T-helper 2 cell treated with Interferon-gamma antibody and Interleukin-4, amounts not matched to agents 5 μg/mL and 100 μg/mL, for 36 hours (primary cell): ENCODE measurements around the gene XPC.

Source experiments
- DNase-seq: peaks from one replicate; pipeline ENCODE4 v3.0.0; 2021; ENCODE audit warnings: low spot score
- H3K27ac Mint-ChIP-seq: one replicate; pipeline ENCODE4 v1.8.0; 2021; ENCODE audit warnings: mild to moderate bottlenecking, mixed read lengths
- H3K27me3 Mint-ChIP-seq: one replicate; pipeline ENCODE4 v1.8.0; 2021; ENCODE audit warnings: low read depth, mixed read lengths
- H3K36me3 Mint-ChIP-seq: one replicate; pipeline ENCODE4 v1.8.0; 2021; ENCODE audit warnings: low read depth, mixed read lengths
- H3K4me1 Mint-ChIP-seq: one replicate; pipeline ENCODE4 v1.8.0; 2021; ENCODE audit warnings: low read depth, mixed read lengths
- H3K4me3 Mint-ChIP-seq: one replicate; pipeline ENCODE4 v1.8.0; 2022; ENCODE audit warnings: mild to moderate bottlenecking, moderate library complexity, mixed read lengths
- H3K9me3 Mint-ChIP-seq: one replicate; pipeline ENCODE4 v1.8.0; 2021; ENCODE audit warnings: mixed read lengths

Gene XPC

DNA sequence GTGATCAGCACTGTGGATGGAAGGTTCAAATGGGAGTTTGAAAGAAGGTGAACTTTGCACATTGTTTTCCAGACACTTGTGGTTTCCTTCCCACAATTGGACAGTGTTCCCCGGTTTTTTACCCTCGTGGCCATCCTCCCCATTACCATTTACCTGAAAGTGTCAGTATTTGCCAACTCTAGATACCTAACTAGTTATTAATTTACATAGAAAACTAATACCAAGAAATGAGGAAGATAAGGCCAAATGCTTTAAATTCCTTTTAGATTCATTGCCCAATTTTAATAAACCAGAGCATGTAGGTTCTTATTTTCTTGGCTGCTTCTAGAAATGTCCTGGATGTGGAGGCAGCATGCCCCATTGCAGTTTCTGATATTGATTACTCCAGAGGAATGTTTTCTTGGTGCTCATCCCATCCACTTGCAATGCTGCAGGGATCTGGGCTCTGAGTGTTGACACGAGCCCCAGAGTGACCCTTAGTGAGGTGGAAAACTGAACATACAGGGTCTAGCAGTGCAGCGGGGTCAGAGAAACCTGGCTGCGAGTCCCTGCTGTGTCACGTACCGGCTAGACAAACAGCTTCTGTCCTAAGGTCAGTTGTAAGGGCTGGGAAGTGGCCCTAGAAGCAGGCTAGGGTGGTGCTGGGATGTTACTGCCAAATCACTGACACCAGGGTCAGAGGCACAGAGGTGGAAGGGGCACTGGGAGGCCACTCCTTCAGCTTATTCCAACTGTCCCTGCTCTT, 23.7 kb upstream of the XPC start:
- Mint-ChIP-seq H3K4me1 (peaks cover 3% of the 10 kb centered on the region), H3K27ac (no peak overlapping the region), H3K27me3 (no peaks in the 10 kb centered on the region), H3K36me3 (peaks cover 19% of the 10 kb centered on the region), H3K9me3 (no peaks in the 10 kb centered on the region), H3K4me3 (no peak overlapping the region)
- DNase-seq = no peak

DNA sequence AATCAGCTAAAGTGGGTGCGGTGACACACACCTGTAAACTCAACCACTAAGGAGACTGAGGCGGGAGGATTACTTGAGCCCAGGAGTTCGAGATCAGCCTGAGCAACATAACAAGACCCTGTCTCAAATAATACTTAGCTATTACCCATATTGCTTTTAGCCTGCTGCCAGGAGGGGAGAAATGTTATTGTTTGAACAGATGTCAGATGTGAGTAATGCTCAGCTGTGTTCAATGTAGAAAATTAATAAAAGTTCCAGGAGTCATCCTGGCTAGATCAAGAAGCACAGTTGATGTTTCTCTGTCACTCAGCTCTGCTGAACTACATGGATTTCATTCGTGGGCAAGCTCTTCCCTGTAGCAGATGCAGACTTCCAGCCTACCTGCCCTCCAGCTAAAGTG, 22.4 kb upstream of the XPC start:
- no peaks in the 10 kb centered on the region for H3K27me3 Mint-ChIP-seq
- no peak overlapping the region for H3K27ac Mint-ChIP-seq
- no peaks in the 10 kb centered on the region for H3K9me3 Mint-ChIP-seq
- no peak for DNase-seq
- H3K4me1 Mint-ChIP-seq = peaks cover 3% of the 10 kb centered on the region
- H3K4me3 Mint-ChIP-seq = no peak overlapping the region
- H3K36me3 Mint-ChIP-seq = peaks cover 24% of the 10 kb centered on the region

DNA sequence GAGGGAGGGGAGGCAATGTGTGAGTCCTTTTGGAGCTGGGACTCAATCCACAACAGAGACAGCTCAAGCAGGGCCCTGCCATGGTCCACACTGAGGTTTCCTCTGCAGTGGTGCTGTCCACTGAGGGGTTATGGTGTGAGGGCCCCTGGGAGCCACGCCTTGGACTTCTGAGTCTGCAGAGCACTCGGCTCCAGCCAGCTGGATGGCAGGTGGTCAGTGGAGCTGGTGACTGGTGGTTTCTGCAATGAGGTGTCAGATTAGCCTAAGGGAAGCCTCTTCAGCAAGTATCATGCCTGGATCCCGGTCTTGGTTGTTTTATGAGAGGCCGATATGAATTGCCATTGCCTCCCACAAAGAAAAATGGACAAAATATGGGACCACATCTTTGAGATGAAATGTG, 21.9 kb upstream of the XPC start:
- Mint-ChIP-seq H3K4me1 (peaks cover 3% of the 10 kb centered on the region), H3K36me3 (peaks cover 24% of the 10 kb centered on the region), H3K4me3 (no peak overlapping the region), H3K9me3 (no peaks in the 10 kb centered on the region), H3K27me3 (no peaks in the 10 kb centered on the region), H3K27ac (no peak overlapping the region)
- DNase-seq = no peak

DNA sequence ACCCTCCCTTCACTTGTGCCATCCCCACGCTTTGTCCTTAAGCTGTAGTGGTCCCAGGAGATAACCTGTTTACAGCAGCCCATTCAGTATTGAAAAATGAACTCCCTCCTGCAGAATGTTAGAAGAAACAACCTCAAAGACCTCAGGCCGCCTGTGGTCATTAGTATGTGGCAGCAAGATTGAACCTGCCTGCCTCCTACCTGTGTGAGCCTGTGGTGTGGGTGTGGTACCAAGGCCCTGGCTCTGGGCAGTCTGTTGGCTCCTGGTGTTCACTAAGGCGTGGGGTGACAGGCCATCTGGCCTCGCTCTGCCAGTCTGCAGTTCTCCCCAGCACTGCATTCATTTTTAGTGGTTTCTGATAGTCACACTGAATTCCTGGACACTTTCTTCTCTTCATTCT, 21.2 kb upstream of the XPC start:
- DNase-seq = no peak
- H3K9me3 Mint-ChIP-seq = no peaks in the 10 kb centered on the region
- peaks cover 28% of the 10 kb centered on the region for H3K36me3 Mint-ChIP-seq
- peaks cover 3% of the 10 kb centered on the region for H3K4me1 Mint-ChIP-seq
- H3K27ac Mint-ChIP-seq = no peak overlapping the region
- H3K4me3 Mint-ChIP-seq = no peak overlapping the region
- no peaks in the 10 kb centered on the region for H3K27me3 Mint-ChIP-seq

DNA sequence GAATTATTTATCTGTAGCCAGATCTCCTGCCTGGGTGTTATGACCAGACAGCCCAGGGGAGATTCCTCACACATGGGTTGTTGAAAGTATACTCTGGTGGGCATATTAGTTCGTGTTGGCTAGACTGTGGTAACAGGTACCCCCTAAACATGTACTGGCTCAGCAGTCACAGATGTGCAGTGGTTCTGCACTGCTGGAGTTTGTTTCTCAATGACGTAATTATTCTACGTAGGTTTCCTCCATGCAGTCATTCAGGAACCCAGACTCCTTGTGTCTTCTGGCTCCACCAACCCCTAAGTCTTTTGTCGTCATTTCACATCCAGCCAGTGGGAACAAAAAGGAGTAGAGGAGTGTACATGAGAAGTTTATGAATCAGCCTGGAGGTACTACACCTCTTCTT, 16.5 kb upstream of the XPC start:
- Mint-ChIP-seq H3K4me3 (no peak overlapping the region), H3K27ac (no peak overlapping the region), H3K36me3 (peaks cover 41% of the 10 kb centered on the region), H3K4me1 (peaks cover 10% of the 10 kb centered on the region), H3K9me3 (no peaks in the 10 kb centered on the region), H3K27me3 (no peaks in the 10 kb centered on the region)
- DNase-seq = no peak

DNA sequence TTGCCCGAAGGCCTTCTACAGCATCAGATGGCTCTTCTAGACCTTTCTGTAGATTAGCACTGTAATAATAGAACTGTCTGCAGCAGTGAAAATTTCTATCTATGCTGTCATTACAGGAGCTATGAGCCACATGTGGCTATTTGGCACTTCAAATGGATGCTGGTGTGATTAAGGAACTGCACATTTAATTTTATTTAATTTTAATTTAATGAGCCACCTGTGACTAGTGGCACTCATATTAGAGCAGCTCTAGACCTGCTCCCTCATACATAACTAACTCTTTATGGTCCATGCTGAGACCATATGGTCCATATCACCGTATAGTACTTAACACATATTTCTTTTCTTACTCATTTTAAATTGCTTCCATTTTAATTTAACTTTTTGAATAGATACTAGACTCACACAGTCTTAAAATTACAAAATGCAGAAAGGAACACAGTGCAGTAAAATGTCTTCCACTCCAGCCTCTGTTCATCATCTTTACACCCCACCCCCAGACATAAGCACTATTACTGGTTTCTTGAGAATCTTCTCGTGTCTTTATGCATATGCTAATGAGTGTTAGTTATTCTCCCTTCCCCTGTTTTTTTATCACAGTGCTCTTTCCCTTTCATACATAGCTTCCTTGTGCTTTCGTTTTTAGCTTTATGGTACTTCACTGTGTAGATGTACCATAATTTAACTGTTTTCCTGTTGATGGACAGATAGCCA, 9.8 kb upstream of the XPC start:
- Mint-ChIP-seq H3K36me3 (peaks cover 55% of the 10 kb centered on the region), H3K27ac (no peak overlapping the region), H3K4me3 (no peak overlapping the region), H3K27me3 (no peaks in the 10 kb centered on the region), H3K4me1 (peaks cover 20% of the 10 kb centered on the region), H3K9me3 (no peaks in the 10 kb centered on the region)
- no peak for DNase-seq

DNA sequence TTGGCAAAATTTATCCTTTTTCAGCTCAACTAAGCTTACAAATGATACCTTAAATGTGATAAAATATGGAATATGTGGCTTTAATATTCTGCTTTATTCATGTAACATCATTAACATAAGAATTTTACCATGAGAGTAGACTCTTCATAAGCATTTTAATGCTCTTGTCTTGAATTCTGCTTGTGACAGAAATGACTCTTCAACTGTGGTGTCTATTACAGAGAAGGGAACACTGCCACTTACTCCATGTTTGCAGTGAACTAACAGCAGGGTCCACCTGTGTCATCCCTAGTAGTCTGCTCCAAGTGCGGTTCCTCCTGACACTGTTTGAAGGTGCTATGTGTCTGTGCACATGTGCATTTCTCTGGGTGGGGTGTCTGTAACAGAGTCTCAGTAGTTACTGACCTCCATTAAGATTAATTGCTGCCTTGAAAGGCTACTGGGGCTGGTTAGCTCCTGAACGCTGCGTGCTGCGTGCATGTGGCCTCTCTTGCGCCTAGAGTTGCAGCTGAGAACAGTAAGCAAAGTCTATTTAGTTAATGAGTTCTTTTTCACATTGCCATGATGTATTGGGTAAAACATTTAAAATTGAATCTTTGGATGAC, 8.6 kb upstream of the XPC start:
- Mint-ChIP-seq H3K4me1 (peaks cover 24% of the 10 kb centered on the region), H3K36me3 (peaks cover 66% of the 10 kb centered on the region), H3K27ac (no peak overlapping the region), H3K4me3 (no peak overlapping the region), H3K27me3 (no peaks in the 10 kb centered on the region), H3K9me3 (no peaks in the 10 kb centered on the region)
- DNase-seq = no peak

DNA sequence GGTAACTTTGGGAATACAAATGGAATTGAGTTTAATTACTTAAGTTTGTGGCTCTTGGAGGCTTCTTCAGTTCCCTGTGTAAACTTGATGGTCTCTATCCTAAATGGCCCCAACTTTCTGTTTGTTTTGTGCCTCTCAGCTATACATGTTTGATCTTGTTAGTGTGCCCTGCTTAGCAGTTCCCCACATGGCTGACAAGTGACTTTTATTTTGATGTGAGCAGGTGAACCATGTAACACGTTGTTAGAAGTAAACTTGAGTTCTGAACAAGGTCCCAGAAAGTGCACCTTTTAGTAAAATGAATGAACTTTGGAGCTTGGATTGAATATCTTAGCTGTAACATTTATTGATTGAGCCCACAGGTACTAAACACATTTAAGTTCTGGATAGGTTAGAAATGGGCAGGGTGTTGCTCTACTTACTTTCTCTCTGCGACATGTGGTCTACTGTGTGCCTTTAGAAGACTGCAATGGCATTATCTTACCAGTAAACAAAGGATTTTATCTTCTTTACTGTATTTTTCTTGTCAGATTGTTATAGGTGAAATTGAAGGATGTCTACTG, 4.7 kb upstream of the XPC start:
- Mint-ChIP-seq H3K4me1 (peaks cover 22% of the 10 kb centered on the region), H3K27me3 (no peaks in the 10 kb centered on the region), H3K4me3 (no peak overlapping the region), H3K36me3 (peaks cover 46% of the 10 kb centered on the region), H3K9me3 (no peaks in the 10 kb centered on the region), H3K27ac (no peak overlapping the region)
- DNase-seq = no peak

DNA sequence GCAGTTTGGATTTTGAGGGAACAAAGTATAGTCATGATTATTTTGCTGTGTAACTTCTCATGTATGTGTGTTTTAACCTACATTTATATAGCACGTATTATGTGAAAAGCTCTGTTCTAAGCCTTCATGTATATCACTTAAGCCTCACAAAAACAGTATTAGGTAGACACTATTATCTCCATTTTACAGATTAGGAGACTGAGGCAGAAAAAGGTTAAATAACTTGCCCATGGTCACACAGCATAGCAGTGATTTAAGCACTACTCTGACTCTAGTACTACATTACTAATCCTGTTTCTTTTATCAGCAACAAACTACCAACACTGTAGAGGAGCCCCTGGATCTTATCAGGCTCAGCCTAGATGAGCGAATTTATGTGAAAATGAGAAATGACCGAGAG, 2.9 kb upstream of the XPC start:
- no peaks in the 10 kb centered on the region for H3K27me3 Mint-ChIP-seq
- H3K4me1 Mint-ChIP-seq = peaks cover 32% of the 10 kb centered on the region
- peaks cover 38% of the 10 kb centered on the region for H3K36me3 Mint-ChIP-seq
- no peak overlapping the region for H3K4me3 Mint-ChIP-seq
- DNase-seq = no peak
- H3K27ac Mint-ChIP-seq = no peak overlapping the region
- H3K9me3 Mint-ChIP-seq = no peaks in the 10 kb centered on the region

DNA sequence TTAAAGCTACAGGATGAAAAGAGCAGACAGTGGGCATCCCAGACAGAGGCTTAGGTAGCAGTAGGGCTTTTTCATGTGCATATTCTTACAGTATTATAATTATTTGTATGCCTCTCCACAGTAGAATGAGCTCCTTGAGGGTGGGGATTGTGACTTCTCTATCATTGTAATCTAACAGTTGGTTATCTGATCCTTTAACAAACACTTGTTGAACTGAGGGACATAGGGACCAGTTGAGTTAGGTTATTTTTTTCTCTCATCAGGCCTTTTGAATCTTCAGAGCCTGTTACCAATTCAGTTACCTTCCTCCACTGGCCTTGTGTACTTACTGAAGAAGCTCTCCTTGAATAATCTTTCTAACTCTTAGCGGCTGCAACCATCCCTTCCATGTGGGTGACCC, 1.4 kb upstream of the XPC start:
- H3K27ac Mint-ChIP-seq = peak overlapping the region; percentile 100
- DNase-seq = no peak
- peaks cover 46% of the 10 kb centered on the region for H3K4me1 Mint-ChIP-seq

DNA sequence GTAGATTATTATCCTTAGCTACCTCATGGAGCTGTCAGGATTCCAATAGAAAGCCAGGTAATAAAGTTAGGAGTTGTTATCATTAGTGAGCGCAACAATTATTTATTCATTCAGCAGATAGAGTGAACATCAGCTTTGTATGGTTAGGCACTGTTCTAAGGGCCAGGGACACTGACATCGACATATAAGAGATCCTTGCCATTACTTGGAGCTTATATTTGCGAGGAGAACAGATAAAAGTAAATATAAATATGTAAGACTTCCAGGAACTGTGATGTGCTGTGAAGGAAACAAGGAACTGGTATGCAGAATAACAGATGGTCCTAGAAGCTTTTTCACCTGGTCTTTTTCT, 689 bp upstream of the XPC start:
- Mint-ChIP-seq H3K27me3 (no peaks in the 10 kb centered on the region), H3K4me1 (peaks cover 50% of the 10 kb centered on the region), H3K4me3 (peak overlapping the region; percentile 95), H3K9me3 (no peaks in the 10 kb centered on the region), H3K36me3 (peaks cover 32% of the 10 kb centered on the region), H3K27ac (peak overlapping the region; percentile 100)
- DNase-seq = no peak

More for the DNA sequence above, 1.4 kb upstream of the XPC start:
- peaks cover 33% of the 10 kb centered on the region for H3K36me3 Mint-ChIP-seq
- no peaks in the 10 kb centered on the region for H3K27me3 Mint-ChIP-seq
- H3K9me3 Mint-ChIP-seq = no peaks in the 10 kb centered on the region
- H3K4me3 Mint-ChIP-seq = peak overlapping the region; percentile 95

DNA sequence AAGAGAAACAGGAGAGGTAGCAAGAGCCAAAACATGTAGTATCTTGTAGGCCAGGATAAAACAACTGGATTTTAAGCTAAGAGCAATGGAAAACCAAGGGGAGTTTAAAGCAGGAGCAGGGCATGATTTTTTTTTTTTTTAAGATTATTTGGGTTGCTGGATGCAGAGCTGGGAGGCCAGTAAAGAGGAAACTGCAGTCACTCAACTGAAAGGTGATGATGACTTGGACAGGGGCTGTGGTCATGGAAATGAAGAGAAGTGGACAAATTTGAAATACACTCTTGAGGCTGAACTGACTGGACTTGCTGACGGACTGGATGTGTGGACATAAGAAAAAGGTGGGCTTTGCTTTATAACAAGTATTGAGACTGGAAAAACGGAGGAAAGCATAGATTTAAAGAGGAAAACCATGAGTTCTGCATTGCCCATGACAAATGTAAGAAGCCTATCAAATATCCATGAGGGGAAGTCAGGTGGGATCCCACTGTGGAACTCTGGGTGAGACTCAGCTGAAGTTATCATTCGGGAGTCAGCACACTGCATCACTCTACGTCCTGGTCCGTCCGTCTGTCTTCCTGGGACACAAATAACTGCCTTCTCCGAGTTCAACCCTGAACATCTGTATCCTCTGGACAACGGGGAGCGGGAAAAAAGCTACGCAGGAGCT, 688 bp downstream of the XPC start:
- H3K4me3 Mint-ChIP-seq = peak overlapping the region; percentile 95
- H3K4me1 Mint-ChIP-seq = peaks cover 49% of the 10 kb centered on the region
- peak overlapping the region; percentile 100 for H3K27ac Mint-ChIP-seq
- peaks cover 22% of the 10 kb centered on the region for H3K36me3 Mint-ChIP-seq
- no peak for DNase-seq
- no peaks in the 10 kb centered on the region for H3K9me3 Mint-ChIP-seq
- H3K27me3 Mint-ChIP-seq = no peaks in the 10 kb centered on the region

DNA sequence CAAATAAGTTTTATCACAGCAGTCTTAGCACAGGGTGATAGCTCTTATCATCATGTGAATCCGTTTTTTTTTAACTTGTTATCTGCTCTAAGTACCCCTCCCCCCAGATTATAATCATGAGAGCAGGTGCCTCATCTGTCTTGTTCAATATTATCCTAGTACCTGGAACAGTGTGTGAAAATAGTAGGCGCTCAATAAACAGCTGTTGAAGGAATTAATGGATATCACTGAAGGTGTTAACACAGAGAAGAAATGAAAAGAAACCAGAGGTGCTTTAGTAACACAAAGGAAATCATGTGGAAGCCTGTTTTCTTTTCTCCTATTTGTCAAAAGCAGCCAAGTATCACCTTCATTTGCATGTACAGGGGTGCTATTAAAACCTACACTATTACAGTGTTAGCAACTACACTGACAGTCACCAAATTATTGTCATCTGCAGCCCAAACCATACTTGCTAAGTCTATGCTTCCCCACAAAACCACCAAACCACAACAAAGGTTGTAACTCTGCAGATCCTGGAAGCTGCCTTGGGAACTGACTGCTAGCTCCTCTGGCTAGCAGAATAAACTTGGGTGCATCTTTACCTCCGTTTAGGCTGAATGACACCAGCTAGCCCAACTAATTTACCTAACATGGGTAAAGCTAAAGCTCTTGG, 2.9 kb downstream of the XPC start:
- peak; percentile 67 for DNase-seq
- H3K27ac Mint-ChIP-seq = peak overlapping the region; percentile 60
- H3K9me3 Mint-ChIP-seq = no peaks in the 10 kb centered on the region
- peak overlapping the region; percentile 65 for H3K4me3 Mint-ChIP-seq
- H3K4me1 Mint-ChIP-seq = peaks cover 48% of the 10 kb centered on the region
- no peaks in the 10 kb centered on the region for H3K27me3 Mint-ChIP-seq
- peaks cover 25% of the 10 kb centered on the region for H3K36me3 Mint-ChIP-seq
